B cell (primary cell): ENCODE measurements around the gene TGFBR3. TPM values are rescaled to one million over a fixed set of nuclear protein-coding genes. Genes with fewer than 3 reads are reported as not detected.

Experiments used
- ATAC-seq: fragments of 200-7000 bp; cut with Tn5 transposase; one replicate; pipeline ENCODE4 v1.10.0; 2021; ENCODE audit warnings: low read depth, mild to moderate bottlenecking, moderate number of reproducible peaks, moderate library complexity
- CTCF ChIA-PET: fragments of 350-600 bp; sonication (Branson Sonifier 250); formaldehyde crosslinking; loops from one replicate; lab custom pipeline; 2021; ENCODE audit warnings: antibody characterized with exemption, inconsistent platforms; lab: Charles Lee
- POLR2A ChIA-PET: fragments of 350-600 bp; sonication (Branson Sonifier 250); formaldehyde crosslinking; loops from one replicate; lab custom pipeline; 2021; ENCODE audit warnings: antibody characterized with exemption; lab: Charles Lee
- DNase-seq: peaks from one replicate; pipeline ENCODE4 v3.0.0; 2013
- H2AFZ ChIP-seq: 2 replicates; pipeline ENCODE4 v1.6.1; 2012; ENCODE audit warnings: mild to moderate bottlenecking, low read depth, low read length; ENCODE audit not compliant: insufficient read depth, poor library complexity, severe bottlenecking
- H3K27ac ChIP-seq, 2 donors: 1 replicate in 1 of 2; 2 replicates in 1 of 2; pipeline ENCODE4 v1.5.1; 2012 to 2013; ENCODE audit warnings: low read length in 2 of 2, mild to moderate bottlenecking in 2 of 2, moderate library complexity in 1 of 2
- H3K27me3 ChIP-seq, 4 experiments: fragments of 200-600 bp in 1 of 4; sonication (generic) in 1 of 4; replicated peaks in 1 of 4; 1 replicate in 2 of 4; 2 replicates in 2 of 4; pipeline versions ENCODE4 v1.6.1 to v1.7.0; 2013 to 2016; ENCODE audit warnings: low read length in 3 of 4, mild to moderate bottlenecking in 2 of 4, mixed read lengths in 1 of 4, moderate library complexity in 1 of 4; ENCODE audit not compliant: insufficient read depth in 4 of 4, control insufficient read depth in 3 of 4; ENCODE audit errors: control extremely low read depth in 1 of 4
- H3K36me3 ChIP-seq, 2 experiments: replicated peaks in 1 of 2; 1 replicate in 1 of 2; 2 replicates in 1 of 2; pipeline versions ENCODE4 v1.6.1 to v1.7.1; 2013; ENCODE audit warnings: low read length in 1 of 2; ENCODE audit not compliant: insufficient read depth in 2 of 2, control insufficient read depth in 1 of 2; ENCODE audit errors: control extremely low read depth in 1 of 2, extremely low read depth in 1 of 2
- H3K4me1 ChIP-seq, 2 donors: fragments of 200-600 bp in 1 of 2; sonication (generic) in 1 of 2; 1 replicate in 1 of 2; 2 replicates in 1 of 2; pipeline versions ENCODE4 v1.5.1 to v1.6.1; 2013 to 2017; ENCODE audit warnings: low read length in 2 of 2; ENCODE audit not compliant: control insufficient read depth in 2 of 2, insufficient read depth in 2 of 2
- H3K4me2 ChIP-seq: replicated peaks from 2 replicates; pipeline ENCODE3; 2012; ENCODE audit warnings: mild to moderate bottlenecking, low read depth, low read length; ENCODE audit not compliant: poor library complexity, severe bottlenecking
- H3K4me3 ChIP-seq, 5 experiments: fragments of 200-600 bp in 1 of 5; sonication (generic) in 1 of 5; 1 replicate in 3 of 5; 2 replicates in 2 of 5; pipeline versions ENCODE4 v1.5.1 to v1.7.0; 2011 to 2016; ENCODE audit warnings: low read length in 4 of 5, mild to moderate bottlenecking in 4 of 5, low read depth in 2 of 5, control low read depth in 1 of 5, moderate library complexity in 1 of 5; ENCODE audit not compliant: insufficient read depth in 1 of 5; ENCODE audit errors: control extremely low read depth in 1 of 5, extremely low read depth in 1 of 5
- H3K79me2 ChIP-seq: fragments of 200-600 bp; sonication (generic); one replicate; pipeline ENCODE4 v1.6.0; 2016; ENCODE audit warnings: low read length; ENCODE audit not compliant: control insufficient read depth, insufficient read depth
- H3K9ac ChIP-seq: fragments of 200-600 bp; sonication (generic); 2 replicates; pipeline ENCODE4 v1.6.1; 2017; ENCODE audit warnings: mild to moderate bottlenecking, low read length, moderate library complexity
- H3K9me3 ChIP-seq, 3 donors: one replicate each; pipeline versions ENCODE4 v1.6.1 to v1.7.1; 2013; ENCODE audit warnings: low read length in 2 of 3; ENCODE audit not compliant: control insufficient read depth in 2 of 3, insufficient read depth in 1 of 3; ENCODE audit errors: control extremely low read depth in 1 of 3
- H4K20me1 ChIP-seq: 2 replicates; pipeline ENCODE4 v1.6.0; 2012; ENCODE audit warnings: mild to moderate bottlenecking, low read length; ENCODE audit not compliant: insufficient read depth, control insufficient read depth, poor library complexity, severe bottlenecking
- H3K27ac Mint-ChIP-seq: one replicate; pipeline ENCODE4 v1.8.0; 2021; ENCODE audit warnings: mixed read lengths
- H3K27me3 Mint-ChIP-seq: one replicate; pipeline ENCODE4 v1.8.0; 2021; ENCODE audit warnings: mixed read lengths
- H3K4me1 Mint-ChIP-seq: one replicate; pipeline ENCODE4 v1.8.0; 2021; ENCODE audit warnings: mixed read lengths
- H3K4me3 Mint-ChIP-seq: one replicate; pipeline ENCODE4 v1.8.0; 2021; ENCODE audit warnings: mixed read lengths
- H3K9me3 Mint-ChIP-seq: one replicate; pipeline ENCODE4 v1.8.0; 2022; ENCODE audit warnings: mixed read lengths; ENCODE audit not compliant: insufficient read depth
- CTCF ChIP-seq: fragments of 200-600 bp; IDR thresholded peaks from one replicate; pipeline ENCODE4 v1.8.0; 2022; ENCODE audit warnings: antibody characterized with exemption, mild to moderate bottlenecking
- EZH2 ChIP-seq: IDR thresholded peaks from 2 replicates; pipeline ENCODE4 v1.6.1; 2012; ENCODE audit warnings: borderline replicate concordance, low read depth, mild to moderate bottlenecking, moderate library complexity, low read length; ENCODE audit not compliant: insufficient read depth, poor library complexity, severe bottlenecking
- WGBS: methylation state at CpG from one replicate; pipeline ENCODE4 v1.1.5; 2013; ENCODE audit warnings: missing lambda C conversion rate; ENCODE audit not compliant: insufficient coverage; 5-methylcytosine and 5-hydroxymethylcytosine counted together
- intact Hi-C: fragments of 100-400 bp; cut with micrococcal nuclease; formaldehyde crosslinking; loops from one replicate; pipeline ENCODE4 v1.10.0; 2022
- polyA plus RNA-seq: library from polyadenylated mRNA; depleted of rRNA; stranded (reverse); fragments of >200 nt; gene quantifications from 2 replicates; pipeline ENCODE4 v1.2.3, GENCODE V29; 2012
- total RNA-seq, 2 donors: library from RNA; stranded (reverse); fragments of 120-200 nt in 1 of 2; gene quantifications; 1 replicate in 1 of 2; 2 replicates in 1 of 2; pipeline versions ENCODE4 v1.2.3 to v1.2.4, GENCODE V29; 2013 to 2022

The TGFBR3 gene
- total and polyA plus RNA-seq, 2 donors (not counting 1 experiment from before 2014, with no cell fraction given) = 0.10 to 0.12 TPM

- Histone ChIP-seq H3K4me1 (no peaks in the 10 kb centered on the region), H3K9ac (no peak overlapping the region), H3K9me3 (peaks cover 0 to 5% (median 0%) of the 10 kb centered on the region in 3 donors), H3K4me2 (no peak overlapping the region), H3K4me3 (no peak overlapping the region), H2AFZ (no peak overlapping the region), H3K27me3 (no peaks in the 10 kb centered on the region), H3K27ac (no peak overlapping the region), H3K79me2 (no peaks in the 10 kb centered on the region), H4K20me1 (no peaks in the 10 kb centered on the region), H3K36me3 (no peaks in the 10 kb centered on the region)
- WGBS = no CpG with 5 or more reads among the region's 2 CpGs
- intact Hi-C loops = no loop called here
- no peaks in the 10 kb centered on the region for H3K9me3 Mint-ChIP-seq
- no peaks in the 10 kb centered on the region for H3K27me3 Mint-ChIP-seq
- H3K4me1 Mint-ChIP-seq = no peaks in the 10 kb centered on the region
- TF ChIP-seq CTCF = no peak
- TF ChIP-seq EZH2 = no peak
- no peak overlapping the region for H3K4me3 Mint-ChIP-seq
- CTCF ChIA-PET = interaction anchor here (1.0 kb wide), 1 partner anchor 9 kb away, joined by 3 read pairs; no protein-coding TSS in a partner anchor
- POLR2A ChIA-PET = no interaction called here
- ATAC-seq (no peak), DNase-seq (no peak)
- H3K27ac Mint-ChIP-seq = no peak overlapping the region
Observed at GRCh38 chr1:91857557-91858239, 28.3 kb downstream of the TGFBR3 start.

- Mint-ChIP-seq H3K4me1 (no peaks in the 10 kb centered on the region), H3K27me3 (no peaks in the 10 kb centered on the region), H3K4me3 (no peak overlapping the region)
Observed at GRCh38 chr1:91856996-91857395, 29.0 kb downstream of the TGFBR3 start.

More at GRCh38 chr1:91856996-91857395, 29.0 kb downstream of the TGFBR3 start:
- Histone ChIP-seq H2AFZ (no peak overlapping the region), H3K27ac (no peak overlapping the region), H3K9me3 (peaks cover 0 to 5% (median 0%) of the 10 kb centered on the region in 3 donors), H3K9ac (no peak overlapping the region), H4K20me1 (no peaks in the 10 kb centered on the region), H3K4me2 (no peak overlapping the region), H3K36me3 (no peaks in the 10 kb centered on the region), H3K27me3 (no peaks in the 10 kb centered on the region), H3K4me3 (no peak overlapping the region), H3K4me1 (no peaks in the 10 kb centered on the region), H3K79me2 (no peaks in the 10 kb centered on the region)
- ATAC-seq (no peak), DNase-seq (no peak)
- WGBS = 88% methylated on average over 1 of the region's 1 CpG
- CTCF ChIA-PET = interaction anchor here (1.0 kb wide), 1 partner anchor 9 kb away, joined by 3 read pairs; no protein-coding TSS in a partner anchor
- no peaks in the 10 kb centered on the region for H3K9me3 Mint-ChIP-seq
- TF ChIP-seq EZH2 = no peak
- no peak for TF ChIP-seq CTCF
- intact Hi-C loops = no loop called here
- POLR2A ChIA-PET = no interaction called here
- H3K27ac Mint-ChIP-seq = no peak overlapping the region
